Brain microvascular endothelial cell (primary cell): ENCODE data around the gene ARIH2.
"Not testable (repeated sequence)": the region's sequence is repeated elsewhere in the genome, so short reads cannot be mapped to it uniquely, and the experiment has no call there.

Experiments
- DNase-seq: peaks from one replicate; pipeline ENCODE4 v3.0.0-alpha.2; 2020
- H3K27ac ChIP-seq: fragments of 250-450 bp; sonication (Bioruptor Pico); 2 replicates; pipeline ENCODE4 v1.5.1; 2020; ENCODE audit warnings: mild to moderate bottlenecking, moderate library complexity
- H3K27me3 ChIP-seq: fragments of 250-450 bp; sonication (Bioruptor Pico); replicated peaks from 2 replicates; pipeline ENCODE4 v1.5.1; 2020; ENCODE audit warnings: mild to moderate bottlenecking
- H3K36me3 ChIP-seq: fragments of 250-450 bp; sonication (Bioruptor Pico); replicated peaks from 2 replicates; pipeline ENCODE4 v1.5.1; 2020; ENCODE audit warnings: mild to moderate bottlenecking
- H3K4me3 ChIP-seq: 2 replicates; pipeline ENCODE4 v1.5.1; 2011; ENCODE audit warnings: low read depth, mild to moderate bottlenecking, control low read depth, low read length, moderate library complexity
- CTCF ChIP-seq: IDR thresholded peaks from 2 replicates; pipeline ENCODE4 v1.5.1; 2011; ENCODE audit warnings: low read depth, mild to moderate bottlenecking, moderate library complexity, low read length, control low read depth, inconsistent platforms; ENCODE audit errors: missing control alignments
- in situ Hi-C: cut with HindIII; loops from 2 replicates; pipeline ENCODE4 v1.10.0; 2017; ENCODE audit warnings: low sequenced_read_pairs, low pct_ligation_motif_present

ARIH2 gene

GRCh38 chr3:48898383-48899234 is 20.0 kb upstream of the ARIH2 start, which contains the start of gene SLC25A20:
Gene SLC25A20, minus strand, starts transcription at chr3:48898882. Its CDS starts 88 bp downstream, at chr3:48898794.
- DNase-seq: peak; percentile 61
- H3K4me3 ChIP-seq: peak within 1 kb of the TSS; percentile 87
- peak within 1 kb of the TSS; percentile 3 for H3K27ac ChIP-seq
- TF ChIP-seq CTCF: peak; percentile 13
- H3K36me3 ChIP-seq: no peaks in the 10 kb centered on the region
- H3K27me3 ChIP-seq: no peaks in the 10 kb centered on the region
- in situ Hi-C loops: no loop called here

- Histone ChIP-seq H3K27me3 (no peaks in the 10 kb centered on the region), H3K27ac (no peak overlapping the region), H3K4me3 (peak overlapping the region; percentile 87), H3K36me3 (no peaks in the 10 kb centered on the region)
- in situ Hi-C loops: no loop called here
- TF ChIP-seq CTCF: no peak
- DNase-seq: no peak
Measured at GRCh38 chr3:48899273-48899672, 19.4 kb upstream of the ARIH2 start.

- H3K27ac ChIP-seq, H3K4me3 ChIP-seq, DNase-seq, H3K27me3 ChIP-seq, in situ Hi-C loops, H3K36me3 ChIP-seq: not testable (repeated sequence)
Measured at GRCh38 chr3:48907026-48907425, 11.6 kb upstream of the ARIH2 start.

- TF ChIP-seq CTCF: no peak
- Histone ChIP-seq H3K4me3 (no peak overlapping the region), H3K27me3 (no peaks in the 10 kb centered on the region), H3K27ac (no peak overlapping the region), H3K36me3 (no peaks in the 10 kb centered on the region)
- no peak for DNase-seq
- in situ Hi-C loops: no loop called here
Measured at GRCh38 chr3:48915296-48915695, 3.3 kb upstream of the ARIH2 start.

- Histone ChIP-seq H3K27me3 (no peaks in the 10 kb centered on the region), H3K36me3 (peaks cover 3% of the 10 kb centered on the region), H3K27ac (peak overlapping the region; percentile 99), H3K4me3 (peak overlapping the region; percentile 70)
- DNase-seq: peak; percentile 31
- peak; percentile 0 for TF ChIP-seq CTCF
- in situ Hi-C loops: no loop called here
Measured at GRCh38 chr3:48919215-48920138, 835 bp downstream of the ARIH2 start.
